NCI-H82 treated with DMSO at 0.1 percent for 48 hours (cell line): ENCODE results near the gene SLC22A17.

Experiments
- DNase-seq: peaks from one replicate; lab custom pipeline; 2025; ENCODE audit not compliant: unreplicated experiment; lab: John Stamatoyannopoulos, UW

SLC22A17 gene

DNA sequence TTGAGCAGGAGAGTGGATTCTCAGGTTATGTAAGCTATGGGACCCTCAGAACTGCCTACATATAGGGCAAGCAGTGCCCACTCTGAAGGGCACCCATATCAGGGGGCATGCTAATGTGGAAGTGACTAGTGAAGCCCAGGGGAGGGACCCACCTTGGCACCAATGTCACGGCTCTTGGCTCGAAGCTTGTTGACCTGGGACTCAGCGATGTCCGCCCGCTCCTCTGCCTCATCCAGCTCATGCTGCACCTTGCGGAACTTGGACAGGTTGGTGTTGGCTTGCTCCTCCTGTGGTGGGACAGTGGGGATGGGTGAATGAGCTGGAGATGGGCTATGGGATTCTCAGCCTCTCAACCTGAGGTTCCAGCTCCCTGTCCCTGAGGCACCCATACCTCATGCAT, 29.6 kb upstream of the SLC22A17 start:
- DNase-seq = no peak

DNA sequence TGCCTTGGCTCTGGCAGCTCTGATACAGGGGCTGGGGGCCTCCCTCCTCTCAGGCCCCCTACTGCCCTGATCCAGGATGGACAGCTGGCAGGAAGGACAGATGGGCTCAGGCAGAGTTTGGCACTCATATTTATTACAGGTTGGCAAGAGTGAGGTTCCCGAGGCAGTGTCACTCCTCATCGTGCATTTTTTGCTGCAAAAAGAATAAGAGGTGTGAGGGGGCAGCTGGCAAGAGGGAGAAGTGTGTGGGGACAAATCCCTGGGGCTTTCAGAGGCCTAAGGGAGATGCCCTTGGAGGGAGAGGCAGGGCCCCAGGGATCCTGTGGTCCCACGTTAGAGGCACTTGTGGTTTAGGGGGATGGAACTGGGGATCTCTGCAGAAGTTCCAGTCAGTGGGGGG, 29.2 kb upstream of the SLC22A17 start:
- no peak for DNase-seq

DNA sequence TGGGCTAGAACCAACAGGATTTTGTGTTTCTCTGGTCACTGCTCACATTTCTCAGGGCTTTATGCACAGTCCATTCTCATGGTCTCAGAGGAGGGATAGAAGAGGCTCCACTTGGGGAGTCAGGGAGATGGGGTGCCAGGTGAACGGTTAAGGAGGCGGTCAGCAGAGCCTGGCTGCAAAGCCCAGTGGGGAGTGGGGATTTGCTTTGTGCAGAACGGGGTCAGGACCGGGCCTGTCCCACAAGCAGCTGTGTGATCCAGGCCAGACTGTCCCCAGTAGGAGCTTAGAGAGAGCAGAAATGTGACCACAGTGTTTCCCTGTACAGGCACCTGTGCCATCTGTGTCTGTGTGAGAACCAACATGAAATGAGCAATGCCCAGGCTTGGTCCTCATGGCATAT, 28.3 kb upstream of the SLC22A17 start:
- no peak for DNase-seq

DNA sequence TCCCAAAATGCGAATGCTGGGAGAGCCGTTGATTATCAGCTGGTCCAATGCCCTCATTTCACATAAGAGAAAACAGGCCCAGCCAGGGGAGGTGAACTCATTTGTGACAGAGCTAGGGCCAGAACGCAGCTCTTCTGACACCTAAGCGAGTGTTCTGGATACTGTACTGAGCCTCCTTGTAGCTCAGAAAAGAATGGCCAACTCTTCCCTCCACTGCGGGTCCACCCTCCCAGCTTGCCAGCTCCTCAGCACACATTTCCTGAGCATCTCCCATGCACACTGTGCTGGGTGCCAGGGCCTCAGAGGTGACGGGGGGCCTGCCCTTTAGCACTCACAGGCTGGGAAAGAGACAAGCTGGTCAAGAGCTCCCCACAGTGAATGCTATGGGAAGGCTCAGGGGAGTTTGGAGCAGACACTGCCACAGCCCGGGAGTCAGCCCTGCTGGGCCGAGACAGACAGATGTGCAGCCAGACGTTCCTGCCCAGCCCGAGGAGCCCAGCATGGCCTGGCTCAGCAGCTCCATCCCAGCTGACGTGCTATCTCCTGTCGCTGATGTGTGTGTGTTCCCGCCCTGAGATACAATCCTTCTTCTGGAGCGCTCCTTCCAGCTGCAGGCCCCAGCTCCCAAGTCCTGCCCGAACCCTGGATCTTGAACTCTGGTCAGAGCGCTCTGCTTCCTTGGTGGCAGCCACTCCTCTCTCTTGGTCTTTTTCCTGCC, 27.7 kb upstream of the SLC22A17 start:
- no peak for DNase-seq

DNA sequence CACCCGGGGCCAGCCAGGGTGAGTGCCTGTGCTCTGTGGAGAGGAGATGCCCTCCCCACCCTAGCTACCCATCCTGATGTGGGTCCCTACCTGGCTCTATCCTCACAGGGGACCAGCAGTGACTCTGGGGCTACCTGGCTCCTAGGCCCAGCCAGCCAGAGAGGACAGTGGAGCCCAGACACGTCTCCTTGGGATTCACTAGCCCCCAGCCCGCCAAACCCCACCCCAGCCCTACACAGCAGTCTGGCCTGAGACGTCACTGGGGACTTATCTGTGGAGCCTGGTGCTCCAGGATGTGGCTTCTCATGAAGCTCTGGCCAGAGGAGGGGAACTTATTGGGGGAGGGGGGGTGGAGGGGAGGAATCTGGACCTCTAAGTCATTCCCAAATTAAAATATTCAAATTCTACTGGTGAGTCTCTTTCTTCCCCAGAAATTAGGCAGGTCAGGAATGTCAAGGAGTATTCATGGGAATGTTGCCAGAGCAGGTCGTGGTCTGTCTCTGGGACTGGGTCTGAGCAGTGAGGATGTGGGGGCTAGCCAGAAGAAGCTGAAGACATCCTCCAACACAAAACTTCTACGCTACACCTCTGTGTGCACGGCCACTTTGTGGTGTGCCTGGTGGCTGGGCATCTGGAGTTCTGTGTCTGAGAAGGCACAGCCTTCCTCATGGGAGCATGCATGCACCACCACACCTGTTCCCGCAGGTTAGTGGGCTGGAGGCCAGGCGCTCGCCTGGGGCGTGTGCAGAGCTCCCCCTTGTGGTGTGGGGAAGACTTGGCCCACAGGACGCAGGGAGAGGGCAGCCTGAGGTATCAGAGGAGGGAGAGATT, 26.9 kb upstream of the SLC22A17 start:
- DNase-seq = peak; percentile 84

DNA sequence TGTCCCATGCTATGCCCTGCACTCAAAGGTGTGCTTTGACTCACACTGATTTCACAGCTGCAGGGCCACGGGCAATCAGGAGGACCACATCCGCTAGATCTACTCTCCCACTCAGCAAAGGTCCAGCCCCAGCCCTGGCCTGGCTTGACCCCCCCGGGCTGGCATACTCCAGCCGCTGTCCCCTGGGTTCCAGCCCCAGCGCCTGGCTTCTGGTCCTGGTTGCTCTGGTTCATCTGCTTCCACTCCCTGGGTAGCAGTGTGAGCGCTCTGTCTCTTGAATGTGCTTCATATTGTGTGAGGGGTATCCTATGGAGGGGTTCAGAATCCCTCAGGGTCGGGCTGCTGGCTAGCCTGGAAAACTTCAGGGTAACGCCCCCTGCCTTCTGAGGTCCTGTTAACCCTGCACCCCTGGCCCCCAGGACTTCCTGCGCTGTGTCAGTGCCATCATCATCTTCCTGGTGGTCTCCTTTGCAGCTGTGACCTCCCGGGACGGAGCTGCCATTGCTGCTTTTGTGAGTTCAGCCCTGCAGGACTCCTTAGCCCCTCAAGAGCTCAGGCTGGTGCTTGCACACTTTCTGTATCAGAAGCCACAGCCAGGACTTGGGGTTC, 26.0 kb upstream of the SLC22A17 start:
- DNase-seq = no peak

DNA sequence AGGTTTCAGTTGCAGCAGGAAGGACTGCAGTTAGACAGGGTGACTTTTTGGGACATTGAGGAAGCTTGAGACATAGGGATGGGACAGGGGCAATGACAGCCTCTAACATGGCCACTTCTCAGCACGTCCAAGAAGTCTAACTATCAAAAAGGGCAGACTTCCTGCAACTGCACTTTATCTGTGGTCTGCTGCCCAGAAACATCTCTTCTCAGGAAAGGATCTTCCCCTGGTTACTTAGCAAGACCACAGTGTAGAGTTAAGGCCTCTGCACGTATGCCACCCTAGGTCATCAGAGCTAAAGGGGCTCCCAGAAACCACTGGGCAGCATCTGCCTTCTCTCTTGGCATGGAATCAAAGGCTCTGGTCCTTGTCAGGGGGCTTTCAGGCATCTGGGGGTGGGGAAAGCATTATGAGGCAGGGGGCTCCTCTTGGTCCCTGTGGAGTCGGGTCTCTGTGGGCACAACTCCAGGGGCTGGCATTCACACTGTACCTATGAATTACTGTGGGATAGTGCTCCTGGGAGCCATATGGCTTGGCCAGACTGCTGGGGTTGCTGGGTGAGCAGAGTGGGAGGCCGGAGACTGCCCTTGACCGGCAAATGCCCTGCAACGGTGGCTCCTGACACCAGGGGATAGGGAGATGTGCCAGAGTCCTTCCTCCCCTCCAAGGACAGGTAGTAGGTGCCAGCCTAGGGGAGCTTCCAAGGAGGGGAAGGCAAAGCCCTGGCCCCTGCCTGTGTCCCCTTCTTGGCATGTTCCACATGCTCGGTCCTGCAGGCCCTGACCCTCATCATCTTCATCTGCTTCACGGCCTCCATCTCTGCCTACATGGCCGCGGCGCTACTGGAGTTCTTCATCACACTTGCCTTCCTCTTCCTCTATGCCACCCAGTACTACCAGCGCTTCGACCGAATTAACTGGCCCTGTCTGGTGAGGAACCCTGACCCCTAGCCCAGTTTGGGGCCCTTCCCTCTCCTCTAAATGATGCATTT, 25.2 kb upstream of the SLC22A17 start:
- no peak for DNase-seq

DNA sequence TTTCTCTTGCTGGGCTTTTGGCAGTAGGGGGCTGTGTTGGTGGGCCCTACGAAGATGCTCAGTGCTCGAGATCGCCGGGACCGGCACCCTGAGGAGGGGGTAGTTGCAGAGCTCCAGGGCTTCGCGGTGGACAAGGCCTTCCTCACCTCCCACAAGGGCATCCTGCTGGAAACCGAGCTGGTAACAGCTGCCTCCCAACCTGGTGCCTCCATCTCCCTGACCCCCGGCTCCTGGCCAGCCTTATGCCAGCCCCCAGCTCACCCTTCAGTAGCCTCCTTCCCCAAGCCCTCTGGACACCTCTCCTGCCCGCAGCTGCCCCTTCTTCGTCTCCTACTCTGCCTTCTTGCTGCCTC, 24.5 kb upstream of the SLC22A17 start:
- DNase-seq = no peak

DNA sequence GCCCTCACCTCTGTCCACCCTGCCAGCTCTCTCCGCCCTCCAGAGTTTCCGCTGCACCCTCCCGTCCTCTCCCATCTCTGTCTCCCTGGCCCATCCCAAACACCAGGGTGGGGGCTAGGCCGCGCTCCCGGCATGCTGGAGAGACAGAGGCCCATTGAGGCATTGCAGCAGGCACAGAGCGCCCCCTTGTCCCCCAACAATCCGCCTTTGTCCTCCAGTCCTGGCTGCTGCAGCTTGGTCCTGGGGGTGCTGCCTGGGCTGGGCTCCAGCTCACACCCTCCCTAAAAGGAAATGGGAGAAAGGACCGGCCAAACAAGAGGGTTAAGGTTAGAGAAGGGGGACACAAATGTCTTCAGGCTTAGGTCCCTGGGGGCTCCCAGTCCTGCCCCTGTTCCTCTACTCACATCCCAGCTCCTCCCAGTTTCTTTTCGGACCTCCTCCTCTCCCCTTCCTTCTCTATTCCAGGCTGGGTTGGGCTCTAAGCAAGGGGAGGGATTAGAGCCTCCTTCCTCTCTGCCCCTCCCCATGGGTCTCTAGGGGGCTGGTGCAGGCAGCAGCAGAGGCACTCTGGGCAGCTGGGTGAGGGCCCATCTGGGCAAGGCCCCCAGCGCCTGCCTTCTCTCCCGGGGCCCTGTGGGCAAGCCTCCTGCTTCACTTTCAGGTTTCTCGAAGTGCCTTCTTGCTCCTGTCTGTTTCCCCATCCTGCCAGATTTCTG, 24.0 kb upstream of the SLC22A17 start, which contains the start of gene CMTM5:
Gene CMTM5, plus strand, starts transcription at position 565 of the 716 bp plus-strand sequence. CDS start 206 bp downstream, outside the sequence.
- peak; percentile 82 for DNase-seq

DNA sequence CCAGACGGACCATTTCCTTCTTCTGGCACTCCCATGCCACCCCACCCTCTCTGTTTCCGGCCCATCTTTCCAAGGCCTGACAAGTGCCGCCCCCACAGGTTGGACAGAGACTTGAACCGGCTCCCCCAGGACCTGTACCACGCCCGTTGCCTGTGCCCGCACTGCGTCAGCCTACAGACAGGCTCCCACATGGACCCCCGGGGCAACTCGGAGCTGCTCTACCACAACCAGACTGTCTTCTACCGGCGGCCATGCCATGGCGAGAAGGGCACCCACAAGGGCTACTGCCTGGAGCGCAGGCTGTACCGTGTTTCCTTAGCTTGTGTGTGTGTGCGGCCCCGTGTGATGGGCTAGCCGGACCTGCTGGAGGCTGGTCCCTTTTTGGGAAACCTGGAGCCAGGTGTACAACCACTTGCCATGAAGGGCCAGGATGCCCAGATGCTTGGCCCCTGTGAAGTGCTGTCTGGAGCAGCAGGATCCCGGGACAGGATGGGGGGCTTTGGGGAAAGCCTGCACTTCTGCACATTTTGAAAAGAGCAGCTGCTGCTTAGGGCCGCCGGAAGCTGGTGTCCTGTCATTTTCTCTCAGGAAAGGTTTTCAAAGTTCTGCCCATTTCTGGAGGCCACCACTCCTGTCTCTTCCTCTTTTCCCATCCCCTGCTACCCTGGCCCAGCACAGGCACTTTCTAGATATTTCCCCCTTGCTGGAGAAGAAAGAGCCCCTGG, 23.0 kb upstream of the SLC22A17 start:
- DNase-seq = no peak

DNA sequence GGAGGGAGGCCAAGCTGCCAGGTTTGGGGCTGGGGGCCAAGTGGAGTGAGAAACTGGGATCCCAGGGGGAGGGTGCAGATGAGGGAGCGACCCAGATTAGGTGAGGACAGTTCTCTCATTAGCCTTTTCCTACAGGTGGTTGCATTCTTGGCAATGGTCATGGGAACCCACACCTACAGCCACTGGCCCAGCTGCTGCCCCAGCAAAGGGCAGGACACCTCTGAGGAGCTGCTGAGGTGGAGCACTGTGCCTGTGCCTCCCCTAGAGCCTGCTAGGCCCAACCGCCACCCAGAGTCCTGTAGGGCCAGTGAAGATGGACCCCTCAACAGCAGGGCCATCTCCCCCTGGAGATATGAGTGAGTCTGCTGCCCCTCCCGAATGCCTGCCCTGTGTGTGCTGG, 20.4 kb upstream of the SLC22A17 start:
- no peak for DNase-seq

DNA sequence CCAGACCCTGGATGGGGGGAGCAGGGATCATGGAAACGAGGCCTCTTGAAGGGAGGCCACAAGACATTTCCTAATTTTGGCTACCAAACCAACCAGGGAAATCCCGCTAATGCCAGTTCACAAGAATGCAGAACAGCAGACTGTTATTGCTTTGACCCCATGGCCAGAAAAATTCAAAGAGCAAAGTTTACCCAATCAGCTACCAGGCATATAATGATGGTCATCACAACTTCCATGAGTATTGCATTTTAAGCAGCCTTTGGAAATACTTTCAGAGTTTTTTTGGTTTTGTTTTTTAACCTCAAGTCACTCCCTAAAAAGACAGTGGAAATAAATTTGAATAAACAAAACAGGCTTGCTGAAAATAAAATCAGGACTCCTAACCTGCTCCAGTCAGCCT, 19.8 kb upstream of the SLC22A17 start, which contains the start of gene IL25:
Gene IL25, plus strand, starts transcription at position 301 of the 400 bp plus-strand sequence.
- no peak for DNase-seq

DNA sequence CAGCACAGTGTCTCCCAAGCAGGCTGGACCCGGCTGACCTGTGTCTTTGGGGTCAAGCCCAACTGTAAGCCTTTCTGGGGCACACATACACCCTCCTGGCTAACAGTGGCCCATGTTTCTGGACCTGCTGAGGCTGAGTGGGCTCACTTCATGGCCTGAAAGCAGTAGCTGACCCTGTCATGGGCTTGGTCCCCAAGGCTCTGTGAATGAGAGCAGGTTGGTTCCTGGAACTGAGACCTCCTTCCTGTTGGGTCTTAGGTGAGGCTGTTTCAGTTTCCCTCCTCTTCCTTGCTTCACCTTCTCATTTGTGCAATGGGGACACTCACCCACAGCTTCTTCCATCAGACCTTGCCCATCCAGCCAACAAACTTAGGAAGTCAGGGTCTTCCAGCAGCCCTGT, 19.2 kb upstream of the SLC22A17 start:
- DNase-seq = no peak

DNA sequence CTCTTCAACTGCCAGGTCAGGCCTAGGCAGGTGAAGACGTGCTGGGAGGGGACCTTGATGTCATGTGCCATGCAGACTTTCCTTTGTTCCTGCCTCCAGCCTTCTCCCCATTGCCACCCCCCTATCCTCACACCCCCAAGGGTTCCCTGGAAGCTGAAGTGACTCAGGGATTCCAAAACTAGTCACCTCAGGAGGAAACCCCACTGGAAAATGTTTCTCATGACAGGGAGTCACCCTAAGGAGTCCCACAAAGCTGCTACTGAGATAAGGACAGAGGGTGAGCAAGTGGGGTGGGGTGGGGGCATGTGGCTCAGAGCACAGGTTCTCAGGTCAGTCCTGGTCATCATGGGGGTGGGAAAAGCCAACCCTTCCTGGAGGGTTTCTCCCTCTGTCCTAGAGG, 17.5 kb upstream of the SLC22A17 start:
- no peak for DNase-seq

DNA sequence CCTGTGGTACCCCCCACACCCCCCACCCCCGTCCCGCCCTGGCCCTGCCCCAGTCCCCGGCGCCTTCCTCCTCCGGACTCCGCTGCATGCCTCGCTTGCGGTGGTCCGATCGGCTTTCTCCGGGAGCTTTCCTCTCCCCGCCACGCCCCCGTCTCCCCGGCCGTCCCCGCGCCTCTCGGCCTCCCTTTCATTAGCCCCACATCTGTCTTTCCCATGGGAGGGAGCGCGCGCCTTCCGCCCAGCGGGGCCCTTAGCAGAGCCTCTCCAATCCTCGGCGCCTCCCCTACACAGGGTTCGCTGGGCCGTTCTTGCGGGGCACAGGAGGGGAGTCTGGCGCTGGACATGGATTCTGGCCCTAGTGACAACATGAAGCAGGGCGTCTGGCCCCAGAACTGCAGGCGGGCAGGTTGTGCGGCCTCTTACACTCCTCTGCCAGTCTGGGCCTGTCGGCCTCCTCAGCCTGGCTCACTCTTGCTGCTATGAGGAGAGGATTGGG, 13.8 kb upstream of the SLC22A17 start:
- DNase-seq = peak; percentile 100

DNA sequence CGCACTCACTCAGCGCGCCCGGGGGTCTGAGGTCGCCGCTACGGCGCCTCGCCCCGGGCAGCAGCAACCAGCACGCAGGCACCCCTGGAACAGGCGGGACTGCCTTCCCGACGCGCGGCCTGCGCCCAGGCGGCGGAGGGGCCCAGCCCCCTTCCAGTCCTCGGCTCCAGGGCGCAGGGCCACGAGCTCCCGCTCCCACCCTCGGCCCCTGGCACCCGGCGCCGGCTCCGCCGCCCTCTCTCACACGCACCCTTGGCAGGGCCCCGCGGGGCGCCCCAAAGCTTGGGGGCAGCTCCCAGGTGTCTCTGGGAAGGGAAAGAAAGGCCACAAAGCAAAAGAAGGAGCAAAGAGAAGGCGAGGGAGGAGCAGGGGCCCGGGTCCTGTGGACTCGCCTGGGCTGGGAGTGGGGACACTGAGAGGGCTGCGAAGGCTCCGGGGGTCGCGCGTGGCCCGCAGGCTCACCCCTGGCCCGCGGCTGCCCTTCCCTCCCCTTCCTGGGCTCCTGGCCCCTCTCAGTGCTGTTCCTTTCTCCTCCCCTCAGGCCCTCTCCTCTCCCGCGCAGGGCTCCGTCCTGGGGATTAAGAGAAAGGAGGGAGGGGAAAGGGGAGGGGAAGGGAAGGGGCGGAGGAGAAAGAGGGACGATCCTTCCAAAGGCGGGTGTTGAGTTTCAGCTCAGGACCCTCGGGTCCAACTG, 13.2 kb upstream of the SLC22A17 start:
- DNase-seq = peak; percentile 100

DNA sequence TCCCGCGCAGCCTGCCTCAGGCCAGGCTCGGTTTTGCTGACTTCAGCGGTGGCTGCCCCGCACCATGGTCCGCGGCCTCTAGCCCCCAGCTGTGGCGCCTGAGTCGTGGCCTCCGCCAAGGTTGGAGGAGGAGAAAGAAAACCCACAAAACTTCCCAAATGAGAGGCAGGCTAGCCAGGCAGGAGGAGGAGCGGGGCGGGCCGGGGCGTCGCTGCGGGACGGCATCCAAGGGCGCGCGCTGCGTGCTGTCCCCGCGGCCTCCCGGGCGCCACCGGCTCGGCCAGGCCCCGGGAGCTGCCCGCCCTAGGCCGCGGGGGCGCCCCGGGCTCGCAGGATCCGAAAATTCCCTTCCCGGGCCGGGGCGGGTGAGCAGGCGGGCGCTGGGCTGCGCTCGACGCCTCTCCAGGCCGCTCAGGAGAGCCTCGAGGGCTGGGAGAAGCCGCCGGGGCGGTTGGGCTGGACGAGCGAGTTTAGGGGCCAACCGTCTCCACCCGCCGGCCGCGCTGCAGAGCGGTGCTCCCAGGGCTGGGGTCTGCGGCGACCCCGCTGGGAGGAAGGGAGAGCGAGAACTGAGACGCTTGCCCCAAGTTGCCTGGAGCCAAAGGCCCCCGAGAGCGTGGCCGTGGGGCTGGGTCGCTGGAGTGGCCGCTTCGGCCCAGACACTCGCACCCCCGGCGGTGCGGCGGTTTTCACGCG, 12.5 kb upstream of the SLC22A17 start, which contains the start of gene EFS:
Gene EFS, minus strand, starts transcription at position 137 of the 696 bp plus-strand sequence. CDS start 147 bp downstream, outside the sequence.
- no peak for DNase-seq
